Measurements from ENCODE around the gene PDZD2.
"Not testable (repeated sequence)": the region's sequence is repeated elsewhere in the genome, so short reads cannot be mapped to it uniquely, and the experiment has no call there.

Gene PDZD2

DNA sequence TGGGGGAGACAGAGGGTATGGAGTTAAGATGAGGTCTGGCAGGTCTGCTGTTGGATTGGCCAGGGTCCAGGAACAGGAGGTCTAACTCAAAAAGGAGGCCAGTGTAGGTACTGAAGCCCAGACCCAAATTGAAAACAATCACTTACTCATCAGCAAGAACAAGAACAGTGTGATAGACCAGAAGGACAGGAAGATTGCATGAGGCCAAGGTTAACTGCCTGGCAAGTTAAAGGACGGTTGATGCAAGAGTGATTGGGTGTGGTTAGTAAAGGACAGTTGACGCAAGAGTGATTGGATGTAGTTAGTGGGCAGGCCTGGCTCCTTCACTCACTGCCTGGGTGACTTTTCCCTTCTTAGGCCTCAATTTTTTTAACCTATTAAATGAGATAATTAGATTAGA lies 132.6 kb downstream of the PDZD2 start:
- no peak for DNase-seq

DNA sequence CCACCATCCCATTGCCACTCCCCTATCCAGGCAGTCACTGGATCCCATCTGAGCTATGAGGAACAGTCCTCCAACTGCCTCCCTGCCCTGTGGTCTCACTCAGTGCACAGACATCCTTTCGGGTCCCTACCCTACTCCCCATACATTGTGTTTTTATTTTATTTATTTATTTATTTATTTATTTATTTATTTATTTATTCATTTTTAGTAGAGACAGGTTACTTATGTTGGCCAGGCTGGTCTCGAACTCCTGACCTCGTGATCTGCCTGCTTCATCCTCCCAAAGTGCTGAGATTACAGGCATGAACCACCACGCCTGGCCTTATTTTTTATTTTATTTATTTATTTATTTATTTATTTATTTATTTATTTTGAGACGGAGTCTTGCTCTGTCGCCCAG lies 137.4 kb downstream of the PDZD2 start:
- DNase-seq: not testable (repeated sequence)

DNA sequence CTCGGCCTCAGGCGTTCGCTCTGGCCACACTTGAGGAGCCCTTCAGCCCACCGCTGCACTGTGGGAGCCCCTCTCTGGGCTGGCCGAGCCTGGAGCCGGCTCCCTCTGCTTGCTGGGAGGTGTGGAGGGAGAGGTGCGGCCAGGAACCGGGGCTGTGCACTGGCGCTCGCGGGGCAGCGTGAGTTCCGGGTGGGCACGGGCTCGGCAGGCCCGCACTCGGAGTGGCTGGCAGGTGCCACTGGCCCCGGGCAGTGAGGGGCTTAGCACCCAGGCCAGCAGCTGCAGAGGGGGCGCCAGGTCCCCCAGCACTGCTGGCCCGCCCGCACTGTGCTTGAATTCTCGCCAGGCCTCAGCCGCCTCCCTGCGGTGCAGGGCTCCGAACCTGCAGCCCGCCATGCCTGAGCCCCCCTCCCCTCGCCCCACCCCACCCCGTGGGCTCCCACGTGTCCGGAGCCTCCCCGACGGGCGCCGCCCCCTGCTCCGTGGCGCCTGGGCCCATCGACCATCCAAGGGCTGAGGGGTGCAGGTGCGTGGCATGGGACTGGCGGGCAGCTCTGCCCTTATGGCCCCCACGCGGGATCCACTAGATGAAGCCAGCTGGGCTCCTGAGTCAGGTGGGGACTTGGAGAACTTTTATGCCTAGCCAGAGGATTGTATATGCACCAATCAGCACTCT lies 138.2 kb downstream of the PDZD2 start:
- no peak for DNase-seq

DNA sequence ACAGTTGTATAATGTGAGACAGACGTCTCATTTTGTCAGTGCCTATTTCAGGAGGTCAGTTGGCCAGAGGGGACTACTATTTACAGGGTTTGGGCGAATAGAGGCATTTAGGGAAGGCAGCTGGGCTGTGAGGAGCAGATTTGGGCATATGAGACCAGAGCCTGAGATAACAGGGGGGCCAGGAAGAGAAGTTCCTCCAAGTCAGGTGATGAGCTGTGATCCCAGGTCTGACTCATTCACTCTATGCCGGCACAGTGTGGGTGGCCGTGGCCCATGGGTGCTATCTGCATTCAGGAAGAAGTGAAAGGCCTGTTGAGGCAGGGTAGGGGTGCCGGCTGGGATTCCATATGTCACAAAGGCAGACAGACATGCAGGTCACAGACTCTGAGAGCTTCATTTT lies 142.8 kb downstream of the PDZD2 start:
- no peak for DNase-seq

DNA sequence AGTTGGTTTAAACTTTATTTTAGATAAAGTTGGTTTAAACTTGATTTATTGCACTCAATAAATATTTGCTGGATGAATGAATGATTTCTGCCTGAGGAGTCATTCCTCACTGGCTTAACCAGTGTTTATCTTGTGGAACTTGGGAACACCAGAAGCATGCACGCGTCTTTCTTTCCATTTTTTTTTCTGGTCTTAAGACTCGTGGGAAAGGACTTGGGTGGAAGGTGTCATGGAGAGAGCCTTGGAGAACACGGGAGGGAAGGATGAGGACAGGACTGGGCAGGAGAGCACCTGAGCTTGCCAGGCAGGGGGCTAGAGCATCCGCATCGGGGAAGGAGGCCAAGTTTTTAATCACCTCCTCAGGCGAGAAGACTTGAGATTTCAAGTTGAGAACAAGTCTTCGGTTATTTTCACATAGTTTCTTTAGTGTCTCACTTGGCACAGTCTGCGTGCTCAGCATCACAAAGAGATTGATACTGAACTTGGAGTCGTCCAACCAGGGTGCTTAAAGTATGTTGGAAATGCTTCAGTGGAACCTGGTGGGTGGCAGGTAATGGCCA lies 144.2 kb downstream of the PDZD2 start:
- no peak for DNase-seq

DNA sequence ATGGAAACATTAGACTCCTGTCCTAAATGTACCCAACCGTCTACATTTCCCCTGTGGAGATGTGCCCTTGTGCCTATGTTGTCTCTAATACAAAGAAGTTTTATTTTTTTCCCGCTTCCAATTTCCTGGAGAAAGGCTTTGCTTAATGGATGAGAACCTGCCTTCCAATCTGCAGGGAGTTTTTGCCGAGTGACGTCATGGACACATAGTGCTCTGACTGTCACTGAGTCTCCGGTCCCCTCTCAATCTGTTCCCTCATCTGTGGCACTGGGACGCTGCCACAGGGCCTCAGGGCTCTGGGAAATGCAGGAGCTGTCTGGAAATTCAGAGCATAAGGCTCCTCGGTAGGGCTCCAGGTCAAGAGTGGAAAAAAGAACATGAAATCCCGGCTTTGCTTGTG lies 144.8 kb downstream of the PDZD2 start:
- no peak for DNase-seq

DNA sequence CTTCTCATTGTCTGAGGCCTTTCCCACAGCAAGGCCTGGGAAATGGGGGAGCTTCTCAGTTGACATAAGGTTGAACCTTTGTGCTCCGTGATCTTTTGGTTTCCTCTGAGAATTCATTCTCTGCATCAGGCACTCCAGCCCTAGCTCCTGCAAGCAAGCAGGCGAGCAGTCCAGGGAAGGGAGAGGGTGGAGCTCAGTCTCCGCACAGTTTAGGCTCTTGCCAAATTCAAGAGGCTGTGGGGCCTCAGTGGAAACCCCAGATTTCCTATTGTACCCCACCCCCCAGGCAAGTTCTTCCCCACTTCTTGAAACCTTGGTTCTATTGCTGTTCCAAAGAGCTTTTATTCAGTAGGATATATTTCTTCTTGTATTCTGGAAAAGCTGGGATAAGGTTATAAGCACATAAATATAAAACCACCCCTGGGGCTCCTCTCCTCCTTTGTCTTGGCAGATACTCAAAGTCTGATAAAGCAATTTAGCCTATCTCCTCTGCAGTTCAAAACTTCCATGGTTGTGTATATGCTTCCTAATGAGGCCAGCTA lies 147.2 kb downstream of the PDZD2 start:
- DNase-seq: no peak

DNA sequence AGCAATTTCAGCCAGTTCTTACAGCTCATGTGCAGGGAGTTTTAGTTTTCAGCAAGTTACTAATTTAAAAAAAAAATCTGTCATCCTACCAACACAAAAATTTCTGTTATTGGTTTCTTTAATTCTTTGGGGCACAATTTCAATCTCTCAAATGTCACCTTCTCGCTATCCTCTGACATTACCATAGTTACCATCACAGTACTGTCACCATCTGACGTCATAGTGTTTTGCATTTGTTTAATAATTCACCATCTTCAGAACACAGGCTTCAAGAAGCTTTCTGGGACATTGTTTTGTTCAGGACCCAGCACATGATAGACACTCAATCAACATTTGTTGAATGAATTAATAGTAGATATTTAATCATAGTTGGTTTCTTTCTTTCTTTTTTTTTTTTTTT lies 155.1 kb downstream of the PDZD2 start:
- no peak for DNase-seq

DNA sequence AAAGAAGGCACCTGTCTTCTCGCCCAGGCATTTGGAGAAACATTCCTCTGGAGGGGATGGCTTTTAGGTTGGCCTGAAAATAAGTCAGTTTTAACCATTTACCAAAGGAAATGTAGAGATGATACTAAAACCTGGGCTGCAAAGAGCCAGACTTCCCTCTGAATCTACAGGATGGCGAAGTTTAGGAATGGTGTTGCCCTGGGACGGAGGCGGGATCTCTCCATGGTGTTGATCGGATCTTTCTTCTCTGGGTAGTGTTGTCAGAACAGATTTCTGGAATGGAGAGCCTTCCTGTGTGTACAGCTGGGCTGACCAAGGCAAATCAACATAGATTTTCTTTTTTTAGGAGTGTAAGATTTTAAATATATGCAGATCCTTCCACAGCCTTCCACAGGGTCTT lies 159.2 kb downstream of the PDZD2 start:
- DNase-seq: no peak

DNA sequence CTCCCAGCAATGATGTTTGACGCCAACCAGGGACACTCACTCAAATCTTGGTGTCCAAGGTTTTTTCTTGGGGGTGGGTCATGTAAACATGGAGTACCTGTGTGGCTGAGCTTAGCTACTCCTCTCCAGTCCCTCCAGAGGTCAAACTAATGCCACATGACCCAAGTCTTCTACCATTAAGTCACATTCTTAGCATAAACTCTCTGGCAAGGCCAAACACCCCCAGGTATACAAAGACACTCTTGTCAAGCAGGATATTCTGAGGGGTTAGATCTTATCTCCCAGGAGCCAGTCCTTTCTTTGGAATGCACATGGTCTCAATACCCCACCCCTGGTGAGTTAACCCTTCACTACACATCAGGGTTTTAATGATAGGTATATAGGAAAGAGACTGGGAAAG lies 161.4 kb downstream of the PDZD2 start:
- no peak for DNase-seq

DNA sequence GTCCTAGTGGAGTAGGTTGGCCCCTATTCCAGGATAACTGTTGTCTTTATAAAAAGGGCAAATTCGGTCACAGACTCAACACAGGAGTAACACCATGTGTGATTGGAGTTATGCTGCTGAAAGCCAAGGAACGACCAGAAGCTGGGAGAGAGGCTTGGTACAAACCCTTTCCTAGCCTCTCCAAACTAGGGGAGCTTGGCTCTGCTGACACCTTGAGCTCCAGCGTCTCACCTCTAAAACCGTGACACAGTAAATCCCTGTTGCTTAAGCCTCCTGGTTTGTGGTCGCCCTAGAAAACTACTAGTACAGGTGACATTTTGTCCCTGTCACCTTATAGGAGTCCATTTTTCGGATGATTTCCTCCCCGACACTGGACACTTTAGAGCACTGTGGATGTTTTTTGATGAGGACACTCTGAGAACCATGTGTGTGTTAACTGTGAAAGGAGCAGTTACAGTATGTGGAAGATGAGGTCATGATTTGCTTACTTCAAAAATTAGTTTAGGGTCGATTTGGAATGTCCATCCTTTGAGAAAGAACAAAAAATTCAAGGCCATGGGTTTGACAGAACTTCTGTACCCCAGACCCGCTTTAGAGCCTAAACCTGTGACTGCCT lies 167.0 kb downstream of the PDZD2 start:
- DNase-seq: no peak

DNA sequence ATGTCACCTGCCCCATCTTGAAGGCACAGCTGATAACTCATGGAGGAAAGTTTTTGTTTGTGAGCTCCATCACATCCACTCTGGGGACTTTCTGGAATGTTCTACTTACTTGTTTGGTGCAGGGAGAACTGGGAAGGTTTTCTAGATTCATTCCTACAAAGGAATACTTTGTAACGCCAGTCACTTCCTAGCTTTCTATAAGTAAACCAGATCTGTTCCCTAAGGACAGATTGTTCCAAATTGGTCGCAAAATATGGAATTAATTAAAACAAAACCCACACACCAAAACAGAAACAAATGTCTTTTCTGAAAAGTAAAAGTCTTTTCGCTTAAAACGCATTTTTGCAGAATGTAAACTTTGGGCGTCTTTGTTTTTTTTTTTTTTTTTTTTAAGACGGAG lies 167.6 kb downstream of the PDZD2 start:
- no peak for DNase-seq

DNA sequence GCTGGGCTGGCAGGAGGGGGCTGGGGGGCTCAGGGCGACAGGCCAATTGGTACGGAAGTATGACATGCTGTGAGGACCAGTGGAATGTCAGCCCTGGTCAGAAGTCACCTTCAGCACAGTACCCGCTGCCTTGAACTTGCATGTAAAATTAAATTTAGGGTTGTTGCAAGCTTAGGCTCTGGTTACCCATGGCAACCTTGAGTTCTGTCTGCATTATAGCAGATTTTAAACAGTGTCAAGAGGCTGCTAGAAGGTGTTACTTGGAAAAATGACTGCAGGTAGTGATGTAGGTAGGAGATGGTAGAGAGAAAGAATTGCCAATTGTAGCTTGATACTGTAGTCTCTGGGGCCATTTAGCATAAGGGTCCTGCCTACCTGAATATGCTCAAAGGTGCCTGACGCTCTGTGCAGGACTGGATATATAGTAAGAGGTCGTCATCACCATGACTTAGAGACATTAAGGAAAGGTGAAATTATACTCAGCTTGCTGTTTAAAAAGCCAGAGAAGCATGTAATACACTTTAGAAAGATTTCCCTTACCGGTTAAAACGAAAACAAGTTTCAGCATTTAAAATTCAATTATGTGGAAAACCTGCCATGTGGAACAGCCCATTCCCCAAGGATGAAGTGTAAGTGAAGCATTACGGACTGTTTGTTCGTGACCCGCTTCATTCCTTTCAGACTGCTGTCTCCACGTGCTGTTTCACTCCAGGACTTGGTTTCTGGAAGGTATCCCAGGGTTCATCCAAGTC lies 169.0 kb downstream of the PDZD2 start:
- no peak for DNase-seq

DNA sequence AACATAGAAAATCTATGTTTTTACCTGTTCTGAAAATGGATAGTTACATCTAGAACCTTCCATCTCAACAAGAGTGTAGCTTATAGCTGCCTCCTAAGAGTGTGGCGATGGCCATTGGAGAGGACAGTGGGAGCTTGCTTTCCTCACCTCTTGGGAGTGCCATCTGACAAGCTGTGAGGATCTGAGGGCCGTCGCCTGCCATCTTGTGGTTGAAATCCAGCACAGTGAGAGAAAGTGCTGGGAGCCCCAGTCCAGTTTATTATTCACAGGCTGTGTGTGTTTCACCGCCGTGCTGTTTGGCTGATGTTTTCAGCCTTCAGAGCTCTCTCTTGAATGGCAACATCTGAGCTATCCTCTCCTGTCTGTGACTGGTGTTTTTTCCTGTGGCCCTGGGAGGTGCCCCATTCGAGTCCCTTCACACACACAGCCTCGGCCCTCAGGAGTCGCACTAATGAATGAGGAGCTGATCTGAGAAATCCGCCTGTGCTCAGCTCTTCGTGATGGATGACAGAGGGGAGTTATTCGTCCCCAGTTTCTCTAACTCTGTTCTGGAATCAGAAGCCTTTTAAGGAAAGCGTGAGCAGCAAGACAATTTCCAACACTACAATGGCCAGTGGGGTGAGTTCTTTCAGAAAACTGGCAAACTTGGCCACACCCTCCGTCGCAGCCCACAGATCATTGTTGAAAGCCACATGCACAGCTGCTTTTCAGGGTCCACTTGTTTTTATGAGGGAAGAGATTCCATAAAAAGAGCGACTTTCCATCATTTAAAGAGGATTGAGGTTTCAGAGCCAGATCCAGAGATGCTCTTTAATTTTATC lies 170.3 kb downstream of the PDZD2 start:
- peak; percentile 9 for DNase-seq

DNA sequence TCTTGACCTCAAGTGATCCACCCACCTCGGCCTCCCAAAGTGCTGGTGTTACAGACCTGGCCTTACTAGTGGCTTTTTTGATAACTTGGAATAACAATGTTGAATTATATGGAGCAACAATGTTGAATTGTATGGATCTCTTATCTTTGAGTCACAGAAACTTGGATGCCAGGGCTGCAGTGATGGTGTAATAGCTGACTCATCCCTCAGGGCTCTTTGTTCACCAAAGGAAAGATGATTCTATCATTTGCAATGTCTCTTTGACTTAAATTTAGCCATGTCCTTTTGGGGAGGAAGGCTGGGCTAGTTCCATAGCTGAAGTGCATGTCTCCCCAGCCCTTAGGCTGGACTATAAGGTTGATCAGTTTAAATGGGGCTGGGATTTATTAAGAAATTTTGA lies 172.3 kb downstream of the PDZD2 start:
- no peak for DNase-seq

DNA sequence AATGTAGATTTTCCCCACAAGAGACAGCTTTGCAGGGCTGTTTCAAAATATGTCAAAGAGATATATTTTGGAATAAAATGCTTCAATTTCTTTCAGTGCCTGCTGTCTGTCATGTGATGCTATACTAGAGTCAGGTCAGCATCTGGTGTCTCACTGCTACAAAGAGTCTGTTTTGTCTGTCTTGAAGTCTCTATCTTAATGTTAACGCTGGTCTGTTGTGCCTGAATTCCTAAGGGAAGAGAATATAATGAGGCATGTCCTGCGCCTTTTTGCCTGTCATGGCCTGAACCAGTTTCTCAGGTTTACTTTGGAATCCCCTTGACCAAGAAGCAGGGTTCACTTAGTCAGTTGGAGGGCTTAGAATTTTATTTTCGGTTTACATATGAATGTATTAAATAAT lies 176.4 kb downstream of the PDZD2 start:
- no peak for DNase-seq

DNA sequence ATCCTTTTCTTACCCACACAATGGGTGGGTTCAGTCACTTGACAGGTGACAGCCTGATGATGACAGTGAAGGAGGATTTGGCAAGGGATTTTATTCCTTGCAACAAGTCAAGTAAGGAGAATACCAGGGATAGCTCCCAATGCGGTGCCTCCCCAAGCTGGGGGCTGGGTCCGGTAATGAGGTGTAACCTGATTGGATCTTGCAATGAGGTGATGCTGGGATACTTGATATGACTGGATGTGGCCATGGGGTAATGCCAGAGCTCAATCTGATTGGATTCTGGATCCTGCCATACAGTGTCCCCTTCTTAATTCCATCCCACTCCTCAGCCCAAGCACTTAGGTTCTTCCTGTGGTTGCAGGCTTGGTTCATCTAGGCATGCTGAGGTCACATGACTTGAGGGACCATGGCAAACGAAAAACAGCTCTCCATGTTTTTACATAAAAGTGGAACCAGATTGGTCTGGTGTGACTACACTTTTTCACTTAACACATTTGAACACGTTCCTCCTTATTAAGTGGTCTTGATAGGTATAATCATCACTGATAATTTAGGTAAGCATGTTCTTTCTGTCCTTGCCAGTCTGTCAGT lies 181.1 kb downstream of the PDZD2 start:
- DNase-seq: no peak

DNA sequence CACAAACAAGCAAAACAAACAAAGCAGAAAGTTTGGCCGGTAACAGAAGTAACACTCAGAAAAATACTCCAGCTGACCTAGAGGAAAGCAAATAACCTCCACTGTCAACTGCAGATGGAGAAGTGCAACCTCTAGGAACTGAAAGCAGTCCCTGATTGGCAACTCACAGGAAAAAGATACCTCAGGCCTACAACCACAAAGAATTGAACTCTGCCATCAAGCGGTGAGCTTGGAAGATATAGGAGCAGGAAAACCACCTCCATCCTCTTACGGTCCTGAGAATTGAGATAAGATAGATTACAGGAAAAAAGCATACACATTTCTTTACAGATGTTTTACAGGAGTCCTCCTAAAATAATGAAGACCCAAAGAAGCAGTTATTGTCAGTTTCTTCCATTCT lies 184.5 kb downstream of the PDZD2 start:
- DNase-seq: no peak

DNA sequence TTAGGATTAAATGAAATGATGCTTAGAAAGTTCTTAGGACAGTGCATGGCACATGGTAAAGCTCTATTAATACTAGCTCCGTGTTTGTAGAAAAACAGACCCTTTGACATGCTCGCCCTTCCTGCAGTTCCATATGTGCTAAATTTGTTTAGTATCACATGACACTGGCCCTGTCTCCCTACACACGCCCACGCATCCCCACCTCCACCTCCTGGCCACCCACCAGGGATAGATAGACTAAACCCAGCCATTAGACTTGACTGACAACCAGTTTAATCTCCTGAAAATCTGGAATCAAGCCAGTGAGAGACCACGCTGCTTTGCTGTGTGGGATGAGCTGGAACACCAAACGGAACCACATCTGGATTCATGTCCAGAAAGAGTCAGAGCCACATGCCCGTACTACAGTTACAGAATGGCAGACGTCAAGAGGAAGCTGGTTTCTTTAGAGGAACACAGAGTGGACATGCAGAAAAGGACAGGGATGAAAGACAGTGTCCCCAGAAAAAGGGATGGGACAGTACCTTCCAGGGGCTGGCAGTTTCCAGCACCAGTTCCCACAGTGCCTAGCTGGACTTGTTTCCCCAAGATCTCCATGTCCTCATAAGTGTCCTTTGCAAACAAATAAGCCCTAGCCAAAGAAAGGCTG lies 186.1 kb downstream of the PDZD2 start:
- DNase-seq: no peak

DNA sequence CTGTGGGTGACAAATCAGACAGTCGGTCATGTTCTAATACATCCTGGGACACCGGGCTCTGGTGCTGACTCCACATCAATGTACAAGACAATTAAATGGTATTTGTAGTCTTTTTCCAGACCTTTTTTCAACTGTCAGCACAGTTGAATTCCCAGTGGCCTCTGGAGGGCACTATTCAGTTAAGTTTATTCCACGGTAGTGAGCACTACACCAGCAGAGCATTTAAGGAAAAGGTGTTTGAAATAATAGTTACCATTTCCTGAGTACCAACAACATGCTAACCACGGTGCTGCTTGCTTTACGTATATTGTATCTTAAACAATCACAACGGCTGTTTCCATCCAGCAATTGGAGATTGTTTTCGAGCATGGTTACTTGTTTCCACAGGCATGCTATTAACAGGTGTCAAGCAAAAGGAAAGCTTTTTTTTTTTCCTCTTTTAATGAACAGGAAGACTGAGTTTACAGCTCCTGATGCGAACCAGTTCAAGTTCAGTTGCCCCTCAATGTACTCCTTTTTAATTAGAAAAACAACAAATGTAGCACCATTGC lies 186.7 kb downstream of the PDZD2 start:
- peak; percentile 23 for DNase-seq

DNA sequence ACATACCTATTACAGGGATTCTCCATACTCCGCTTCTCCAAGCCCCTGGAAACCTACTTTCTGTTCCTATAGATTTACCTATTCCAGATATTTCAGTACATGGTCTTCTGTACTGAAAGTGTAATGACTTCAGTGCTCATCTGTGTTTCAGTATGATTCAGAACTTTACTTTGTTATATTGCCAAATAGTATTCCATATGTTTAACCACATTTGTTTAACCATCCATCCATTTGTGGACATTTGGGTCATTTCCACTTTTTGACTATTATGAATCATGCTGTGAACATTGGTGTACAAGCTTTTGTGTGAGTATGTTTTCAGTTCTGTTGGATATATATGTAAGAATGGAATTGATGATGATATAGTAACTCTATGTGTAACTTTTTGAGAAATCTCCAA lies 188.9 kb downstream of the PDZD2 start:
- DNase-seq: no peak

DNA sequence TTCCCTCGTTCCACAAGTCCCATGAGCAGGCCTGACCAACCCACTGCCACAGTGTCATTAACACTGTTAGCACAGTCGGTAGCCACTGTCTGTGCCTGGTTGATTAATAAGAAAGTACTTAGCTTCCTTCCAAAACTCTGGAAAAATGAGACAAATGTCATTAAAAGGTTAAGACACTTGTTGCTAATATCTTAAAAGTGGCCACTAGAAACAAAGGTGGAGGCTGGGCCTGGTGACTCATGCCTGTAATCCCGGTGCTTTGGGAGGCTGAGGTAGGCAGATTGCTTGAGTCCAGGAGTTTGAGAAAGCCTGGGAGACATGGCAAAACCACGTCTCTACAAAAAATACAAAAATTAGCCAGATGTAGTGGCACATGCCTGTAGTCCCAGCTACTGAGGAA lies 194.0 kb downstream of the PDZD2 start:
- DNase-seq: no peak

Measured in CD4-positive, alpha-beta T cell treated with Interleukin-21 for 1 hour (primary cell).